Transverse colon (tissue), 4 donors: Measurements from ENCODE around the gene METTL21C. TPM values are rescaled to one million over a fixed set of nuclear protein-coding genes. Genes with fewer than 3 reads are reported as not detected.

Experiments
- DNase-seq: peaks from one replicate; pipeline ENCODE4 v3.0.0-alpha.2; 2019
- H3K27ac ChIP-seq, 4 donors: fragments of 200-600 bp; sonication (generic); 2 replicates each; pipeline ENCODE4 v1.5.1; 2016 to 2018; ENCODE audit warnings: inconsistent platforms in 4 of 4
- H3K27me3 ChIP-seq: fragments of 200-600 bp; sonication (generic); 2 replicates; pipeline ENCODE4 v1.5.1; 2017; ENCODE audit warnings: inconsistent platforms
- H3K36me3 ChIP-seq, 4 donors: fragments of 200-600 bp; sonication (generic); 2 replicates each; pipeline ENCODE4 v1.5.1; 2017 to 2019; ENCODE audit warnings: inconsistent platforms in 4 of 4
- H3K4me1 ChIP-seq, 4 donors: fragments of 200-600 bp; sonication (generic); 2 replicates each; pipeline ENCODE4 v1.5.1; 2017 to 2020; ENCODE audit warnings: inconsistent platforms in 4 of 4
- H3K4me3 ChIP-seq, 4 donors: fragments of 200-600 bp; sonication (generic); 1 replicate in 1 of 4; 2 replicates in 3 of 4; pipeline versions ENCODE4 v1.5.1 to v1.6.1; 2017 to 2019; ENCODE audit warnings: inconsistent platforms in 4 of 4
- H3K9me3 ChIP-seq, 2 donors: fragments of 200-600 bp; sonication (generic); 2 replicates each; pipeline ENCODE4 v1.5.1; 2017 to 2019; ENCODE audit warnings: inconsistent platforms in 2 of 2
- EP300 ChIP-seq: sonication (generic); formaldehyde crosslinking; IDR thresholded peaks from one replicate; pipeline ENCODE4 v1.6.1; 2017; ENCODE audit warnings: antibody characterized with exemption, low read depth
- POLR2A ChIP-seq: fragments of 450-650 bp; IDR thresholded peaks from one replicate; pipeline ENCODE4 v1.6.1; 2016; ENCODE audit warnings: antibody characterized with exemption, mild to moderate bottlenecking, moderate library complexity
- POLR2AphosphoS5 ChIP-seq, 3 donors: sonication (generic); formaldehyde crosslinking; IDR thresholded peaks; one replicate each; pipeline ENCODE4 v1.6.1; 2016; ENCODE audit warnings: antibody characterized with exemption in 3 of 3
- WGBS, 2 donors: methylation state at CpG; one replicate each; pipeline ENCODE4 v1.1.5; 2018; ENCODE audit warnings: low coverage in 1 of 2; 5-methylcytosine and 5-hydroxymethylcytosine counted together
- in situ Hi-C, 4 donors: fragments of 200-750 bp; cut with MboI; loops; one replicate each; pipeline versions ENCODE4 v1.15.0 to v1.15.1; 2017; ENCODE audit warnings: low sequenced_read_pairs in 3 of 4, low pct_ligation_motif_present in 1 of 4, low pct_unique_long_range_greater_than_20kb in 1 of 4
- intact Hi-C: fragments of 100-400 bp; cut with DNase I; formaldehyde crosslinking; loops from one replicate; pipeline ENCODE4 v1.15.1; 2023; ENCODE audit warnings: low total_unique reads
- total RNA-seq, 4 donors: library from RNA; depleted of rRNA; stranded (reverse); fragments of >200 nt; gene quantifications; one replicate each; pipeline ENCODE4 v1.1.0, GENCODE V29; 2016
- TF ChIP-seq, protein P1 (sequence below), 5 experiments: fragments of 200-600 bp in 3 of 5; fragments of 450-650 bp in 2 of 5; sonication (generic) in 3 of 5; IDR thresholded peaks; 1 replicate in 2 of 5; 2 replicates in 3 of 5; pipeline ENCODE4 v1.5.1; 2016 to 2017; ENCODE audit warnings: antibody characterized with exemption in 5 of 5, inconsistent platforms in 3 of 5, mild to moderate bottlenecking in 2 of 5, moderate library complexity in 1 of 5

Gene METTL21C
- total RNA-seq, 4 donors from 2014 or later, result not detected

DNA sequence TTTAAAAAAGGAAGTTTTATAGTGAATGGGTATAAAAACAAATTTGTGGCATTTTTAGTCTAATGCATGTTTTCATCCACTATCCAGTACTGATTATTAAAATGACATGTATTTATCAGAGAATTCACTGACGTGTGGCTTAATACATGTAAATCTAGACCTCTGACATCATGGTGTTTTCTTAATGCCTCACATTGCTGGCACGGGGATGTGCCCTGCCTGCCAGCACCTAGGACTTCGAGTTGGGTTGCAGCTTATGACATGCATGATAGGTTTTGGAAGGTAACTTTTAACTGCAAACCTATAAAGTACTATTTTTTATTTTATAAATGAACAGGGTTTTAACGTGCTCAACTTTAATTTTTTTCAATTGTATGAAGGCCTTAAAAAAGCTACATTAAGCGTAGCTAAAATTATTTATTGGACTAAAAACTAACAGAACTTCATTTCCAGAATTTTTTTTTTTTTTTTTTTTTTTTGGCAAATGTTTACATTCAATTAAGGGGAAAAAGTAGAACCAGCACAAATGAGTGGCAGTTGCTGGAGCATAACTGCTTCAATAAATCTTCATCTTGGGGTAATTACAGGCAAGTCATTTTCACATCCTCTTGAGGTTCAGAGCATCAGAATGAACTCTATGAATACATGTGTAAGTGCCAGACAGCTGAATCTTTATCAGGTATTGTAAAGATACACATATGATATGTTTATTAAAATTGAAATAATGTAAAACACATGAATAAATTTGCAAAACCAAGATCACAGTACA is 16.3 kb downstream of the METTL21C start:
- no peak overlapping the region for H3K27ac ChIP-seq
- in situ Hi-C loops, result no loop called here
- no peaks in the 10 kb centered on the region for H3K4me1 ChIP-seq
- 88 to 91% methylated on average over 5 of the region's 5 CpGs for WGBS, 2 donors
- intact Hi-C loops, result no loop called here
- H3K27me3 ChIP-seq, result no peaks in the 10 kb centered on the region
- no peak for DNase-seq
- H3K9me3 ChIP-seq, result no peaks in the 10 kb centered on the region
- no peak overlapping the region for H3K4me3 ChIP-seq
- TF ChIP-seq EP300 (no peak), POLR2A (no peak), POLR2AphosphoS5 (IDR thresholded peaks at IDR 0.05) (no peak)
- TF ChIP-seq, protein P1, sequence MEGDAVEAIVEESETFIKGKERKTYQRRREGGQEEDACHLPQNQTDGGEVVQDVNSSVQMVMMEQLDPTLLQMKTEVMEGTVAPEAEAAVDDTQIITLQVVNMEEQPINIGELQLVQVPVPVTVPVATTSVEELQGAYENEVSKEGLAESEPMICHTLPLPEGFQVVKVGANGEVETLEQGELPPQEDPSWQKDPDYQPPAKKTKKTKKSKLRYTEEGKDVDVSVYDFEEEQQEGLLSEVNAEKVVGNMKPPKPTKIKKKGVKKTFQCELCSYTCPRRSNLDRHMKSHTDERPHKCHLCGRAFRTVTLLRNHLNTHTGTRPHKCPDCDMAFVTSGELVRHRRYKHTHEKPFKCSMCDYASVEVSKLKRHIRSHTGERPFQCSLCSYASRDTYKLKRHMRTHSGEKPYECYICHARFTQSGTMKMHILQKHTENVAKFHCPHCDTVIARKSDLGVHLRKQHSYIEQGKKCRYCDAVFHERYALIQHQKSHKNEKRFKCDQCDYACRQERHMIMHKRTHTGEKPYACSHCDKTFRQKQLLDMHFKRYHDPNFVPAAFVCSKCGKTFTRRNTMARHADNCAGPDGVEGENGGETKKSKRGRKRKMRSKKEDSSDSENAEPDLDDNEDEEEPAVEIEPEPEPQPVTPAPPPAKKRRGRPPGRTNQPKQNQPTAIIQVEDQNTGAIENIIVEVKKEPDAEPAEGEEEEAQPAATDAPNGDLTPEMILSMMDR (IDR thresholded peaks at IDR 0.05), result no peak
- peaks cover 0 to 27% (median 4%) of the 10 kb centered on the region in 4 donors for H3K36me3 ChIP-seq

DNA sequence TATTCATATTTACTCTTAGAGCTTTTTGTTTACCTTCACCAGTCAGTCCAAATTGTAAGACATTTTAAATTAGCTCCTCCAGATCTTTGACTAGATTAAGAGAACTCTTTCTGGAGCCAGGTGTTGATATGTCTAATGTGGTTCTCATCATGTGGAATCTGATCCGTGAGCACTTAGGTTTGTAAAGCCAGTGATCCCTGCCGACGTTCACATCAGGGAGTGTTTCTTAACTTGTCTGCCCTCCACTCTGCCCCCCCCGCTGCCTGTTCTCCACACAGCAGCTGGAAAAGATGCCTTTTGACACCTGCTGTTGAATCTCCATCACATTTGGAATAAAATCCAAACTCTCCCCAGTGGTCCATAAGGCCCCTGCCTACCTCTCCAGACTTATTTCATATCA is 17.7 kb downstream of the METTL21C start:
- Histone ChIP-seq H3K36me3 (peaks cover 0 to 27% (median 4%) of the 10 kb centered on the region in 4 donors), H3K4me1 (no peaks in the 10 kb centered on the region), H3K27ac (no peak overlapping the region), H3K4me3 (no peak overlapping the region), H3K27me3 (no peaks in the 10 kb centered on the region), H3K9me3 (no peaks in the 10 kb centered on the region)
- intact Hi-C loops, result no loop called here
- in situ Hi-C loops, result no loop called here
- 83 to 94% methylated on average over 3 to 4 of the region's 4 CpGs for WGBS, 2 donors
- DNase-seq, result no peak
- TF ChIP-seq EP300, result no peak
- no peak for TF ChIP-seq POLR2AphosphoS5 (IDR thresholded peaks at IDR 0.05)
- TF ChIP-seq, protein P1 (IDR thresholded peaks at IDR 0.05), result no peak
- TF ChIP-seq POLR2A, result no peak

DNA sequence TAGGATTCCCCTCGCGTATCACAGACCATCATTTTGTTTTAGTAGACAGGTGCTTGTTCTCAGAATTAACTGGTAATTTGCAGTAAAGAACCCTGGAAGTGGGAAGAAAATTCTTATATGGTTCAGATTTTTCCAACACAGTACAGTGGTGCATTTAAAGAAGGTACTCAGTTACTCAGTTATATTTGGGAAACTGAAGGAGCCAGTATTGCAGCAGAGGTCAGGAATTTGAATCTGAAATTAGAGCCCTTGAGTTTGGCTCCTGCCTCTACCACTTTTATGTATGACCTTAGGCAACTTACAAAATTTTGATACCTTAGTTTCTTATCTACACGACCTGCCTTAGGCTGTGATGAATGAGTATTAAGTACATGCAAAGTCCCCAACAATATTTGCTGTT is 19.7 kb downstream of the METTL21C start:
- no peak for DNase-seq
- Histone ChIP-seq H3K27me3 (no peaks in the 10 kb centered on the region), H3K9me3 (no peaks in the 10 kb centered on the region), H3K4me3 (no peak overlapping the region), H3K36me3 (peaks cover 0 to 27% (median 4%) of the 10 kb centered on the region in 4 donors), H3K4me1 (no peaks in the 10 kb centered on the region), H3K27ac (no peak overlapping the region)
- in situ Hi-C loops (no loop called here), intact Hi-C loops (no loop called here)
- WGBS, 2 donors, result 79 to 81% methylated on average over 3 of the region's 3 CpGs
- TF ChIP-seq, protein P1 (IDR thresholded peaks at IDR 0.05), result no peak
- TF ChIP-seq POLR2A (no peak), EP300 (no peak), POLR2AphosphoS5 (IDR thresholded peaks at IDR 0.05) (no peak)

DNA sequence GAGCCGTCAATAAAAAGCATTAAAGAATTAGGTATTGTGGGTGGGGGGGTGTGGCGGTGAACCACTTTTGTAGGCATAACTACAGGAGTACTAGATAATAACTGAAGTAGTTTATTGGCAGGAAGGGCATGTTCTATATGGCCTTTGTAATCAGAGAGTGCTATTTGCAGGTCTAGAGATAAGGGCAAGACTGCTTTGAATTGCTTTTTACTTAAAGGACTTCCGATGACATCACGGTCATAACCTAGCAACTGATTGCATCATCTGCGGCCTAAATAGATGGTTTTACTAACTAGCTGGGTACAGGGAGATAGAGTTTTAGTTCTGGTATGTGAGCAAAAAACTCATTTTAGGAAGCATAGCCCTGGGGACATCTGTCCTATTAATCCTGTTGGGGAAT is 24.7 kb downstream of the METTL21C start:
- no peaks in the 10 kb centered on the region for H3K4me1 ChIP-seq
- no peak overlapping the region for H3K4me3 ChIP-seq
- no peak overlapping the region for H3K27ac ChIP-seq
- H3K27me3 ChIP-seq, result no peaks in the 10 kb centered on the region
- H3K9me3 ChIP-seq, result no peaks in the 10 kb centered on the region
- 67 to 74% methylated on average over 4 to 5 of the region's 5 CpGs for WGBS, 2 donors
- TF ChIP-seq EP300, result no peak
- no peak for TF ChIP-seq POLR2AphosphoS5 (IDR thresholded peaks at IDR 0.05)
- TF ChIP-seq POLR2A, result no peak
- TF ChIP-seq, protein P1 (IDR thresholded peaks at IDR 0.05), result no peak
- peaks cover 0 to 62% (median 11%) of the 10 kb centered on the region in 4 donors for H3K36me3 ChIP-seq
- intact Hi-C loops (no loop called here), in situ Hi-C loops (no loop called here)
- DNase-seq, result no peak
